Measurements from ENCODE around the gene HRH3.

Gene HRH3

GRCh38 chr20:62174021-62174804, 45.9 kb downstream of the HRH3 start:
- DNase-seq: no peak

- DNase-seq: no peak
Observed at GRCh38 chr20:62172666-62173065, 47.4 kb downstream of the HRH3 start.

DNA sequence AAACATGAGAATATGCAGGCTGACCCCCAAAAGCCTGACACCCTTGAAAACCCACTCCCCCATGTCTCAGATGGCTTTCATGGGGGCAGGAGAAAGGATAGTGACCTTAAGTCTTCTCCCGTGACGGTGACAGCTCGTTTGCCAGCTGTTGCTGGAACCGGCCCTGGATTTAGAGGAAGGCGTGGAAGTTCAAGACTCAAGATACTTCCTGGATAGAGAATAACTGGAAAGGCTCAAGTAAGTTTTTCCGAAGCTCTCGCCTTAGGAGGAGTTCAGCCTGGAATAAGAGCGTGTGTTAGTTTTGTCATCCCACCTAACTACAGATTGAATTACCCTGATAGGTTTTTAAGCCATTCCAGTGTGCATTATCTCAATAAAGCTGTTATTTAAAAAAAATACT, 48.8 kb downstream of the HRH3 start:
- DNase-seq: no peak

- no peak for DNase-seq
Observed at GRCh38 chr20:62170536-62170935, 49.5 kb downstream of the HRH3 start.

- no peak for DNase-seq
Observed at GRCh38 chr20:62168890-62169435, 51.1 kb downstream of the HRH3 start.

GRCh38 chr20:62168061-62168460, 52.0 kb downstream of the HRH3 start:
- no peak for DNase-seq

GRCh38 chr20:62167474-62167873, 52.6 kb downstream of the HRH3 start:
- no peak for DNase-seq

GRCh38 chr20:62165762-62166399, 54.2 kb downstream of the HRH3 start:
- no peak for DNase-seq
